AG09319 (cell line): Measurements from ENCODE around the gene PTPRD.

Experiments used
- DNase-seq: peaks from one replicate; pipeline ENCODE4 v3.0.0-alpha.2; 2010; ENCODE audit warnings: low read depth; ENCODE audit errors: extremely low read depth
- TF ChIP-seq, protein P1 (sequence below): IDR thresholded peaks from 2 replicates; pipeline ENCODE4 v1.5.1; 2011; ENCODE audit warnings: low read depth, mild to moderate bottlenecking, inconsistent platforms, low read length, moderate library complexity

The PTPRD gene

DNA sequence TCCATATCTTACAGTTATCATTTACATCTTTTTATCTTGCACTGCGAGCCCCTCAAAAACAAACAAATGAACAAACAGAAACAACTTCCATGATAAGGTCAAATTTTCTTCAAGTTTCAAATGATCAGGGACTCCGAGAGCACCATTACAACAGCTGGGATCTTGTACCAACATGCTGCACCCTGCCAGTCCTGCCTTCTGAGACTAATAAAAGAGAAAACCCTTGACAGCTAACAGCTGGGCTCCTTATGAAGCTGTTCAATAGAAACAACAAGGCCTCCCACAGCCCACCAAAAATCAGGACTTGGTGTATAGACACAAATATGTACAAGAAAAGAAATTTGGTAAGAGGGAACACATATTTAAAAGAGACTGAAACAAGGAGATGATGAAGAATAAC lies 1828.0 kb downstream of the PTPRD start:
- TF ChIP-seq, protein P1, sequence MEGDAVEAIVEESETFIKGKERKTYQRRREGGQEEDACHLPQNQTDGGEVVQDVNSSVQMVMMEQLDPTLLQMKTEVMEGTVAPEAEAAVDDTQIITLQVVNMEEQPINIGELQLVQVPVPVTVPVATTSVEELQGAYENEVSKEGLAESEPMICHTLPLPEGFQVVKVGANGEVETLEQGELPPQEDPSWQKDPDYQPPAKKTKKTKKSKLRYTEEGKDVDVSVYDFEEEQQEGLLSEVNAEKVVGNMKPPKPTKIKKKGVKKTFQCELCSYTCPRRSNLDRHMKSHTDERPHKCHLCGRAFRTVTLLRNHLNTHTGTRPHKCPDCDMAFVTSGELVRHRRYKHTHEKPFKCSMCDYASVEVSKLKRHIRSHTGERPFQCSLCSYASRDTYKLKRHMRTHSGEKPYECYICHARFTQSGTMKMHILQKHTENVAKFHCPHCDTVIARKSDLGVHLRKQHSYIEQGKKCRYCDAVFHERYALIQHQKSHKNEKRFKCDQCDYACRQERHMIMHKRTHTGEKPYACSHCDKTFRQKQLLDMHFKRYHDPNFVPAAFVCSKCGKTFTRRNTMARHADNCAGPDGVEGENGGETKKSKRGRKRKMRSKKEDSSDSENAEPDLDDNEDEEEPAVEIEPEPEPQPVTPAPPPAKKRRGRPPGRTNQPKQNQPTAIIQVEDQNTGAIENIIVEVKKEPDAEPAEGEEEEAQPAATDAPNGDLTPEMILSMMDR: no peak
- no peak for DNase-seq

DNA sequence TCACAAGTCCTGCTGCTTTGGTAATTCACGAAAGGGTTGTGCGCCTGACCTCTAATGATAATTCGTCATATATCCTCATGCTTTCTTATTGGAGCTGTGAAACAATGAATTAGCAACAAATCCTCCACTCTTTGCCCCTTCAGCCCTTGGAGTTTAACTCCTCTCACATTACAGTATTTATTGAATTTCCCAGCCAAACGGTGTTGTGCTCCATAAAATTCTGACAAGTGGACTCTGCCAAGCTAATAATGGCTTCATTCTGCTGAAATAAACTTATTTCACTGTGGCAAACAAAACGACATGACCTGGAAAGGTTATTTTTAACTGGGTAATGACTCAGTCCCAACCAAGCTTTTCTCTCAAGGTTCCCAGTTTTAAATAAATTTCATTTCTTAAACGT lies 1828.9 kb downstream of the PTPRD start:
- TF ChIP-seq, protein P1: no peak
- no peak for DNase-seq

DNA sequence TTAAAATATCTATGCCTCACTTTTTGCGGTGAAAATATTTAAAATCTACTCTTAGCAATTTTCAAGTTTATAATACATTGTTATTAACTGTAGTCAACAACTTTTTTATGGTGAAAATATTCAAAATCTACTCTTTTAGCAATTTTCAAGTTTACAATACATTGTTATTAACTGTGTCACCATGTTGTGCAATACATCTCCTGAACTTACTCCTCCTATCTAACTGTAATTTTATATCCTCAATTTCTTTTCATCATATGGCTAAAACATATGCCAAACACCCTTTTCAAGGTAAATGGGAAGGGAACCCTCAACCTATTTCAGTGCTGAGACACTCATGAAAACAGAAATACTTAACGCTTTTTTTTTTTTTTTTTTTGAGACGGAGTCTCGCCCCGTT lies 1830.6 kb downstream of the PTPRD start:
- TF ChIP-seq, protein P1: no peak

DNA sequence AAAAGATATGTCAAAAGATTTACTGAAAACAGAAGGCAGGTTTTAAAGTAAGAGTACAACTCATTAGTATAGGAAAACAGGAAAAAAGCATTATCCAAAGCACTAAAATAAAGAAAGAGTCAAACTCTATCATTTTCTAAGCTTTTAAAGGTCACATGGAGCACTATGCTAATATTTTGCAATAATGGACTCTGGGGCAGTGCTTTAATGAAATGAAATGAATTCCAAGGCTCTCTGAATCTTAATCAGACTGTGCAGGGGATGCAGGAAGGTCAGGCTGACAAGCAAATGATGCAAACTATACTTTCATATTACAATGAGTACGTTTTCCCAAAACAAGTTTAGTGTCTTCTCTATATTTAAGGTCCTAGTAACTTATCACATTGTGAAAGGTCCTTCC lies 1831.3 kb downstream of the PTPRD start:
- DNase-seq: no peak
- TF ChIP-seq, protein P1: no peak

More for the DNA sequence above, 1830.6 kb downstream of the PTPRD start:
- DNase-seq: no peak

DNA sequence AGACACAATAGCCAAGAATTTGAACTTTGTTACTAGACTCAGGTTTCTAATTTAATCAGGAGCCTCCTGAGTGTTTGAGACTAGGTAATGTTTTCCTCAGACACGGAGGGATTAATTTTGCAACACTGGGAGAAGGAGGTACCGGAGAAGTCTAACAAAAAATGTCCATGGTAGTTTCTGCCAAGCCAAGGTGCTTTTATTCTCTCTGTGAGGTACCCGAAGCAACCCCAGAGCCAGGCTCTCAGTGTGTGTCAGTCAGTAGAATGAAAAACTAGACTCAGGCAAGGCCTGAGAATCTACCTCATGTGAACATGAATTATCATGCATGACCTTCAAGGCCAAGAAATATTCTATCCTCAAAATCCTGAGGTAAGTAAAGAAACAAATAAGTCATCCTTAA lies 1832.4 kb downstream of the PTPRD start:
- TF ChIP-seq, protein P1: no peak
- no peak for DNase-seq

DNA sequence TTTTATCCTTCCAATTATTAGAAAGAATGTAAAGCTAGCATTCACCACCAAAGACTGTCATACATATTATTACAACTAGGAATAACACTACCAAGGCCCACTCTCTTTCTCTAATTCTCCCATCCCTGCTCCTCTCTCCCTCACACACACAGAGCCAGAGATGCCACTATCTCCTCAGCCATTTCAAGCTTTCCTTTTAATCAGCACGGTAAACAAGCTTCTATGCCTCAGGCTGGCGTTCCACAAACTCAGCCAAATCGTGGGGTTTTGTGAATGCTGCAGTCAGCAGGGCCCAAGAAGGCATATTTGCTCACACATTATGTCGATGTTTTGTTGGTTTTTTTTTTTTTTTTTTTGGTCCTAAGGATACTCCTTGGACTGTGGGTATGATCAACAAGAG lies 1833.3 kb downstream of the PTPRD start:
- no peak for DNase-seq
- TF ChIP-seq, protein P1: no peak

DNA sequence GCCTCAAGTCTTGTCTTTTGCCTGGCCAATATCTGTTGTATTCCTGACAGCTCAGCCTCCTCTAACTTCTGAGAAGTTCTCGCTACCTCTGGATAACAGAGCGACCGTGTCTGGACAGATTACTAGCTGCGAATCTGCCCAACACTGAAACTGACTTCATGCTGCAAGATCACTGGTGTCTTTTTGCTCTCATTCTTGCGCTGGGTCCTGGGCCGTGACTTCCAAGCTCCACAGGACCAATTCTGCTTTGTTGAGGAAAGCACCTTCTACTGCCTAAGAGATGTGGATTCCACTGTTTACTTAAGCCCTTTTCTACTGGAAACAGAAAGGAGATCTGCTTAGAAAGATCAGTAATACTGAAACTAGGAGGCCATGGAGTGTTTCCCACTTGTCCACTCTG lies 1834.4 kb downstream of the PTPRD start:
- TF ChIP-seq, protein P1: no peak
- DNase-seq: no peak
